ELF-1 (cell line): ENCODE results near the gene ZNF791.
"Not testable (repeated sequence)": the region's sequence is repeated elsewhere in the genome, so short reads cannot be mapped to it uniquely, and the experiment has no call there.

Source experiments
- DNase-seq: peaks from one replicate; pipeline ENCODE4 v3.0.0-alpha.2; 2016; ENCODE audit warnings: low read depth, low spot score

The ZNF791 gene

DNA sequence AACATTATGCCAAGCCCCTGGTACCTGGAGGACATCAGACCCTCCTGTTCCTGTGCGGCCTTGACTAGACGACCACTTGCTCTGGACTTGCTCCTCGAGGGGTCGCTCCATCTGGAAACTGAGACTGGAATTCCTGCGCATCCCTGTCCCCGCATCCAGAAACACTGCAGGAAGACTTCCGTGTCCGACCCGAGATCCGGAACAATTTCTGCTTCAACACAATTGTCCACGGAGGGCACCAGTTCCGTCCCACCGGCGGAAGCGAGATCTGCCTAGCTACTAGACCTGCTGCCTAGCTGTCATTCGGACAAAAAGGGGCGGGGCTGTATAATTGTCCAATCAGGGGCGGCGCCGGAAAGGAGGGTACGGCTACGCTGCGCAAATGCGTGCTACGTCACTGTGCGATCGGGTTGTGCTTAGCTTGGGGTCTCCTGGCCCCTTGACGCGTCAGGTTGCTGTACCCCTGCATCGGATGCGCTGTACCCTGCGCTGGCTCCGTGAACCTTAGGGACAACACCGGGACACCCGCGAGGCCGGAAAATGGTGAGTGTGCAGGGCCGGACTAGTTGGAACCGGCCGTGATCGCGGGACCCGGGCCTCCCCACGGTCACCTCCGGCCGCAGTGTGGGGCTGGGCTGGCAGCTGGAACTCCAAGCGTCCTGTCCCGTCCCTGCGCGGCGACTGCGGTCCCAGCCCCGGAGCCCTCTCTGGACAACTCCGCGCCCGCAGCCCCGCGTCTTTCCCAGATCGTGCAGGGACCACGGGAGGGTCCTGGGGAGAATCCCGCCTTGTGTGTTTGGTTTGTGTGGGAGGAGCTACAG is at the start of gene ZNF791, which contains the start of gene ZNF490:
Gene ZNF791 (plus strand): TSS at position 381 of the 821 bp plus-strand sequence. CDS start 160 bp downstream, at position 541.
Gene ZNF490 (minus strand): TSS at position 274 of the 821 bp plus-strand sequence. CDS start 133 bp downstream, at position 141.
- DNase-seq: peak; percentile 97

DNA sequence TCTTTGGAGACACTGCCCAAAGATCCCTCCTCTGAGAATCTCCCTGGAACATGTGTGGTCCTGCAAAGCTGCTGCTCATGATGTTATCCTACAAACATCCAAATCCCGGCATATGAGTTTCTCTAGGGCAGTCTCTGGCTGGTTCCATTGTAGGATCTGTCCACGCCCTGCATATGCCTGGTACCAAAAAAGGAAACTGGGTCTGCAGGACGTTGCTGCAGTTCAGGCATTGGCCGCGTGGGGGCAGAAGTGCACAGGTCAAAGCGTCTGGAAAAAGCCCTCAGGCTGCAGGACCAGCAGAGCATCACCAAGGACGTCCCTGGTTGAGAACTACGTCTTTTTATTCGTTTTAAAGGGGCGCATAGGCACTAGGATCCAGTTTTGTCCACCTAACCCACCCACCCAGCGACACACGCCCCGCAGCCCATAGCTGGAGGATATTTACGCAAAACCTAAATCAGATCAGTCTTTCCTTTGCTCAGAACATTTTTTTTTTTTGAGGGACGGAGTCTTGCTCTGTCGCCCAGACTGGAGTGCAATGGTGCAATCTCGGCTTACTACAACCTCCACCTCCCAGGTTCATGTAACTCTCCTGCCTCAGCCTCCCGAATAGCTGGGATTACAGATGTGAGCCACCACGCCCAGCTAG is 46.6 kb upstream of the ZNF791 start:
- DNase-seq: peak; percentile 95

DNA sequence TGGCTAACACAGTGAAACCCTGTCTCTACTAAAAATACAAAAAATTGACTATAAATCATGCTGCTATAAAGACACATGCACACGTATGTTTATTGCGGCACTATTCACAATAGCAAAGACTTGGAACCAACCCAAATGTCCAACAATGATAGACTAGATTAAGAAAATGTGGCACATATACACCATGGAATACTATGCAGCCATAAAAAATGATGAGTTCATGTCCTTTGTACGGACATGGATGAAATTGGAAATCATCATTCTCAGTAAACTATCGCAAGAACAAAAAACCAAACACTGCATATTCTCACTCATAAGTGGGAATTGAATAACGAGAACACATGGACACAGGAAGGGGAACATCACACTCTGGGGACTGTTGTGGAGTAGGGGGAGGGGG is 44.3 kb upstream of the ZNF791 start:
- not testable (repeated sequence) for DNase-seq

- DNase-seq: no peak
Observed at GRCh38 chr19:12567951-12568350, 42.8 kb upstream of the ZNF791 start.

- DNase-seq: no peak
Observed at GRCh38 chr19:12574036-12574435, 36.7 kb upstream of the ZNF791 start.

DNA sequence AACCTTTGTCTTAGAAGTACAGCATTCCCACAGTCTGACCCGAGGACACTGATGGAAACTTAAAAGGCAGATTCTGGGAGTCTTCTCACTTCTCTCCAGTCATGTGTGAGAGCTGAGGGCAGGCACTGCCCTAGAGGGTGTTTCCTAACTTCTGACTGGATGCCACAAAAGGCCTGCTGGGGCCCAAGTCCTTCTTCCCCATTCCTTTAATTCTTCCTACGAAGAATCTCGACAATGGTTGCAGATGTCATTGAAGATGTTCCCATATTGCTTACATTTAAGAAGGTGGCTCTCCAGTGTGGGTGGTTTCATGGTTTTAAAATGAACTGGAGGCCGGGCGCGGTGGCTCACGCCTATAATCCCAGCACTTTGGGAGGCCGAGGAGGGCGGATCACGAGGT is 32.1 kb upstream of the ZNF791 start:
- no peak for DNase-seq

GRCh38 chr19:12580180-12580694 is 30.5 kb upstream of the ZNF791 start:
- DNase-seq: no peak

DNA sequence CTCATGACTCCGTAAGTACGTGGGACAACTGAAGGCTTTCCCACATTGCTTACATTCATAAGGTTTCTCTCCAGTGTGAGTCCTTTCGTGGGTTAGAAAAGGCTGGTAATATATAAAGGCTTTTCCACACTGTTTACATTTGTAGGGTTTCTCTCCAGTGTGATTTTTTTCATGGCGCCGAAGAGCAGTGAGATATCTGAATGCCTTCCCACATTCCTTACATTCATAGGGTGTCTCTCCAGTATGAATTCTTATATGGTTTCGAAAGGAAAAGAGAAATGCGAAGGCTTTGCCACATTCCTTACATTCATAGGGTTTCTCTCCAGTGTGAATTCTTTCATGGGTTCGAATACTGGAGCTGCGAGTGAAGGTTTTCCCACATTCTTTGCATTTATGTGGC is 29.6 kb upstream of the ZNF791 start:
- no peak for DNase-seq

DNA sequence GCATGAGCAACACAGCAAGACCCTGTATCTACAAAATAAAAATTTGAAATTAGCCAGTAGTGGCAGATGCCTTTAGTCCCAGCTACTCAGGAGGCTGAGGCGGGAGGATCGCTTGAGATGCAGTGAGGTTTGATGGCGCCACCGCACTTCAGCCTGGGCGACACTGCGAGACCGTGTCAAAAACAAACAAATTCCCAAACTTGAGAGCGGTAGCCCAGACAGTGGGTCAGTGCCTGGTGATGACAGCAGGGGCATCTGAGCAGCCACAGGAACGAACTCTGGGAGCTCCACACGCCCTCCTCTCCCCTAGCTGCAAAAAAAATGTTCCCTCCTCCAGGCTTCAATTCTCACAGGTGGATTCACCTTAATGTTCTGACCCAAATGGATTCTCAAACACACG is 14.2 kb upstream of the ZNF791 start:
- DNase-seq: peak; percentile 23

GRCh38 chr19:12596927-12597548 is 13.7 kb upstream of the ZNF791 start:
- DNase-seq: peak; percentile 75

DNA sequence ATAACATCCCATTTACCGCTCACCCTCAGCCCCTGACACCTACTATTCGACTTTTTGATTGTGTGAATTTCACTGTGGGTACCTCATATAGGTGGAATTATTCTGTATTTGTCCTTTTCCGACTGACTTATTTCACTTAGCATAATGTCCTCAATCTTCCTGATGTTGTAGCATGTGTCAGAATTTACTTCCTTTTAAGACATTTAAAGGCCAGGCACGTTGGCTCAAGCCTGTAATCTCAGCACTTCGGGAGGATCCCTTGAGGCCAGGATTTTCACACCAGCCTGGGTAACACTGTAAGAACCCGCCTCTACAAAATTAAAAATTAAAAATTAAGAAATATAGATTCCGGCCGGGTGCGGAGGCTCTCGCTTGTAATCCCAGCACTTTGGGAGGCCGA is 13.1 kb upstream of the ZNF791 start:
- no peak for DNase-seq

DNA sequence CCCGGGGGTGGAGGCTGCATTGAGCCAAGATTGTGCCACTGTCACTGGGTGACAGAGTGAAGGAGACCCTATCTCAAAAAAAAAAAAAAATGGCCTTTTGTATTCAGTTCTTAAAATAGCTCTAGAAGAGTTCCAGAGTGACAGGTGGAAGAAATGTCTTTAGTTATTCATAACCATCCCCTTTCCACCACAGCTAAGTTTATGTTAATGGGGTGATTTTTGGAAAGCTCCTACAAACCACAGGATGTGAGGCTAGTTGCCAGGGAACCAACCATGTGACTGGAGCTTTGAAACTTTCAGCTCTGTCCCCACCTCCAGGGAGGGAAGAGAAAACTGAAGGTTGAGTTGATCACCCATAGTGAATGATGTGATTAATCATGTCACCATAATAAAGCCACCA is 7.0 kb upstream of the ZNF791 start:
- no peak for DNase-seq

GRCh38 chr19:12606796-12607195 is 3.9 kb upstream of the ZNF791 start:
- no peak for DNase-seq

- no peak for DNase-seq
Observed at GRCh38 chr19:12607631-12608030, 3.1 kb upstream of the ZNF791 start.

DNA sequence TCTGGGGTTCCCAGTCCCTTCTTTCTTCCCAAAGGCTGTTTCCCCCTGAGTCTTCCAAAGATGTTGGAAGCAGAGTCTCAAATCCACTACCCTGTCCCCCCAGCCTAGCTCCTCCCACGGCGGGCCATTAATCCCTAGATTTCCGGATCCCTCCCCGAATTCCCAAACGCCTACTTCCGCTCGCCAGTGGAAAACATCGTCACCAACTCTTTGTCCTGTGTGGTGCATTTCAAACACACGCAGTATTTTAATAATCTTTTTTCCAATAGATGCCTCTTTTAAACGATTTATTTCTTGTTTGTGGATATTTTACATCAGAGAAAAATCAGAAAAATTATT is 610 bp downstream of the ZNF791 start:
- DNase-seq: peak; percentile 75

DNA sequence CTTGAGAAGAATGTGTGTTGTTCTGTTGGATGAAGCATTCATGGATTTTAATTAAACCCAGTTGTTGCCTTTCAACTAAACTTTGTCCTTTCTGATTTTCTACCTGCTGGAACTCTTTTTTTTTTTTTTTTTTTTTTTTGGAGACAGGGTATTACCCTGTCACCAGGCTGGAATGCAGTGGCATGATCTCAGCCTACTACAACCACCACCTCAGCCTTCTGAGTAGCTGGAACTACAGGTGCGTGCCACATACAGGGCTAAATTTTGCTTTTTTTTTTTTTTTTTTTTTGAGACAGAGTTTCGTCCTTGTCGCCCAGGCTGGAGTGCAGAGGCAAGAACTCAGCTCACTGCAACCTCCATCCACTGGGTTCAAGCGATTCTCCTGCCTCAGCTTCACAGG is 6.9 kb downstream of the ZNF791 start:
- no peak for DNase-seq

- DNase-seq: not testable (repeated sequence)
Observed at GRCh38 chr19:12621253-12622024, 10.7 kb downstream of the ZNF791 start.

DNA sequence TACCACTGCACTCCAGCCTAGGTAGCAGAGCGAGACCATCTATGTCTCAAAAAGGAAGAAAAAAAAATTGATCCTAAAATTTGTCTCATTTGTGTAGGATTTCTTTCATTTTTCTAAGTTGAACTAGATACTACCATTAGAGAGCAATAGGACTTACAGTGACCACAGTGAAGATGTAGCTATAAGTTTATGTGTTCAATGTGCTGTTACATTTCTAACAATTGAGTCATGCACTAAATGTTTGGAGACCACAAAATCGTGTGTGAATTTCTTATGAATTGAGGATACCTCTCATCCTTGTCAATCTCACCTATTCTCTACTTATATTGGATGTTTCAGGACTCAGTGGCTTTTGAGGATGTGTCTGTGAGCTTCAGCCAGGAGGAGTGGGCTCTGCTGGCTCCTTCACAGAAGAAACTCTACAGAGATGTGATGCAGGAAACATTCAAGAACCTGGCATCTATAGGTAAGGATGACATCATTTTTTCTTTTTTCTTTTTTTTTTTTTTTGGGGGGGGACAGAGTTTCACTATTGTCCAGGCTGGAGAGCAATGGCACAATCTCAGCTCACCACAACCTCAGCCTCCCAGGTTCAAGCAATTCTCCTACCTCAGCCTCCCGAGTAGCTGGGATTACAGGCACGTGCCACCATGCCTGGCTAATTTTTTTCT is 12.8 kb downstream of the ZNF791 start:
- no peak for DNase-seq

DNA sequence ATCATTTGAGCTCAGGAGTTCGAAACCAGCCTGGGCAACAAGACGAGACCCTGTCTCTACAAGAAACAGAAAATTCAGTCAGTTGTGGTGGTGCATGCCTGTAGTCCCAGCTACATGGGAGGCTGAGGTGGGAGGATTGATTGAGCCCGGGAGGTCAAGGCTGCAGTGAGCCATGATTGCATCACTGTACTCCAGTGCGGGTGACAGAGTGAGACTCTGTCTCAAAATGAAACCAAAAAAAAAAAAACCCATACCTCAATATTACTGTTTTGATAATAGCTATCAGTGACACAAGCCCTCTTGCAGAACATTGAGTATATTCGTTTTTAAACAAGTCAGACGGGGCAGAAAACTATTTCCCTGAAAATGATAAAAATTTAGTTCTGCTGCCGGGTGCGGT is 16.2 kb downstream of the ZNF791 start:
- DNase-seq: no peak

GRCh38 chr19:12628040-12629022 is 17.6 kb downstream of the ZNF791 start:
- no peak for DNase-seq
